Measurements from ENCODE around the gene FA2H.

GRCh38 chr16:74695450-74696422 is 78.9 kb downstream of the FA2H start:
- TF ChIP-seq CHD4 (IDR thresholded peaks at IDR 0.05; ENCODE audit: borderline replicate concordance) (no peak), POLR2A (IDR thresholded peaks at IDR 0.05; ENCODE audit: low read length) (peak; percentile 61), RNF2 (IDR thresholded peaks at IDR 0.05; ENCODE audit: borderline replicate concordance, low read depth) (no peak), CTCF (IDR thresholded peaks at IDR 0.05) (no peak), PHF8 (IDR thresholded peaks at IDR 0.05; ENCODE audit: borderline replicate concordance, low read depth) (no peak), REST (IDR thresholded peaks at IDR 0.05) (no peak), TP53 (CRISPR knock-in tag; IDR thresholded peaks at IDR 0.05) (no peak), MYC (IDR thresholded peaks at IDR 0.05; ENCODE audit: borderline replicate concordance, low read length) (no peak), HEYL (CRISPR knock-in tag; IDR thresholded peaks at IDR 0.05) (no peak)
- TF ChIP-seq, protein P1, sequence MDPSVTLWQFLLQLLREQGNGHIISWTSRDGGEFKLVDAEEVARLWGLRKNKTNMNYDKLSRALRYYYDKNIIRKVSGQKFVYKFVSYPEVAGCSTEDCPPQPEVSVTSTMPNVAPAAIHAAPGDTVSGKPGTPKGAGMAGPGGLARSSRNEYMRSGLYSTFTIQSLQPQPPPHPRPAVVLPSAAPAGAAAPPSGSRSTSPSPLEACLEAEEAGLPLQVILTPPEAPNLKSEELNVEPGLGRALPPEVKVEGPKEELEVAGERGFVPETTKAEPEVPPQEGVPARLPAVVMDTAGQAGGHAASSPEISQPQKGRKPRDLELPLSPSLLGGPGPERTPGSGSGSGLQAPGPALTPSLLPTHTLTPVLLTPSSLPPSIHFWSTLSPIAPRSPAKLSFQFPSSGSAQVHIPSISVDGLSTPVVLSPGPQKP (IDR thresholded peaks at IDR 0.05; ENCODE audit: low read depth, low read length): no peak
